Endometrium (tissue), 2 donors: ENCODE data around the gene FYN.

Experiments
- FAIRE-seq: peaks from 2 replicates; lab custom pipeline; 2012; peaks lifted over from hg19 to GRCh38; lab: Jason Lieb, UNC
- donor health status: control.
- donor health status: control.

Gene FYN

DNA sequence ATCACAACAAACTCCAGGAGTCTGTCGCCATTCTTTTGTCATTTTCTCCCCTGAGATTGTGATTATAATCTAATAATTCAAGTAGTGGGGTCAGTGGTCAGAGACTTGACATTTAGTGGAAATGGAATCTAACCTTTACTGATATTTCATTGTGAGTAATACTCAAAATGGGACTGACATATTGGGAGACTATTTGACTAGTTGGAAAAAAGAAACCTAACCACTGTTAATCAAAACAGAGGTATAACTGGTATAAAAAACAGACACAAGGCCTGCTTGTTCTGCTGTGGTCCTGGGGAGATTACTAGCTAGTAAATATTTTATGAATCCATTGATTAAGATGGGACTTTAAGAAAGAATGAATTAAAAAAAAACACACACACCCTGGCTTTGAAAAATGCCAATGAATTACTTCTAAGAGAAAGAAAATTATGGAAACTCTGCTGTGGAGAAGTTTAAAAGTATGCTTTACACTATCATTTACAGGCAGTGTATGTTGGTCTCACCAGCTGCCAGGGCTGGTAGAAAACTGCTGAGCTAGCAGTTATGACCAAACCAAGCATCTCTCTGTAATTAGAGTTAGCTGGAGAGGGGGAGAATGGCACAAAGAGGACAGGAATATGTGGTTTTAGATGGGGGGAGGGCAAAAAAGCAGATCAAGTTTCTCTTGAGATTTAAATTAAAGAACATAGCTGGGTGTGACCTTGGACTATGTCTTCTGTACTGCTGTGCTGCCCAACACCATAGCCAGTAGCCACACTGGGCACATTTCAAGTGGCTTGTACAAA lies 103.7 kb downstream of the FYN start:
- no peak for FAIRE-seq

- FAIRE-seq, result no peak
Observed at GRCh38 chr6:111768431-111768770, 104.9 kb downstream of the FYN start.

DNA sequence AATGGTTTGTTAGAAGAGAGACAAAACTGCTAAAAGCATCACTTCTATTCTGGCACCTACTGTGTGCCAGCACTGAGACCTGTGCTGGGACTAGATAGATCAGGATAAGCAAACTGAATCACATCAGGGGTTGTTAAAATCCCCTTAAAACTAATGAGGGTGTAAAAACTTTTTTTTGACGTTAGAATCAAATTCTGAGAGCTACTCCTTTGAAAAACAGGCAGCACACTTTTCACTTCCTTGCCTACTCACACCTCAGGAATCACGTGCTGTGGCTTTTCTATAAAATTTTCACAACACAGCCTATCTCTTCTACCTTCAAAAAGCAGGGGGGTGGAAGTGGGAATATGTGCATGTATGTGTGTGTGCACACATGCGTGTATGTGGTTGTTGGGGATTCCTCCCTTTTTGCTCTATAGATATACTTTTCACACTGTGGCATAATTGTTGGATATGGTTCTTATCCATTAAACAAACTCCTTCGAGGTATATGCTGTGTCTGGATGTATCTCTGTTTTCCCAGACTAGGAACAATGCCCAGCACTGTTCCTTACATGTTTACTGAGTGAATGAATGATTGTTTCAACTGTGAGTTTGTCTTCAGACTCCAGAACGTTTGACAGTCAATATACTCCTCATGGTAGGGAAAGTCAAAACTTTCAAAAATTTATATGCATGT lies 105.4 kb downstream of the FYN start:
- no peak for FAIRE-seq

DNA sequence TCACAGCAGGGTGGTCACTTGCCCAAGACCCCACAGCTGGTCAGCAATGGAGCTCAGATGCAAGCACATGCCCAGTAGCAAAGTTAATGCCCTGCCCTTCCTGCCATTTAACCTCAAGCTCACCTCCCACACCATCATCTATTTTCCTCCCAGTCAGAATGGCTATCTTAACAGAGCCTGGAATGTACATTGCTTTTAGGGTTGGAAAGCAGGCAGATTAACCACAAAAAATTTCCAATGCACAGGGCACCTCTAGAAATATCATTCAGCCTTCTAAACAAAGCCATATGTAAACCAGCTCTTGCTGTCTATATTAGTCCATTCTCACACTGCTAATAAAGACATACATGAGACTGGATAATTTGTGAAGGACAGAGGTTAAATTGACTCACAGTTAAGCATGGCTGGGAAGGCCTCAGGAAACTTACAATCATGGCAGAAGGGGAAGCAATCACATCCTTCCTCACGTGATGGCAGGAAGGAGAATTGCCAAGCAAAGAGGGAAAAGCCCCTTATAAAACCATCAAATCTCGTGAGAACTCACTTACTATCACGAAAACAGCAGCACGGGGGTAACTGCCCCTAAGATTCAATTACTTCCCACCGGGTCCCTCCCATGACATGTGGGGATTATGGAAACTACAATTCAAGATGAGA lies 106.9 kb downstream of the FYN start:
- no peak for FAIRE-seq

DNA sequence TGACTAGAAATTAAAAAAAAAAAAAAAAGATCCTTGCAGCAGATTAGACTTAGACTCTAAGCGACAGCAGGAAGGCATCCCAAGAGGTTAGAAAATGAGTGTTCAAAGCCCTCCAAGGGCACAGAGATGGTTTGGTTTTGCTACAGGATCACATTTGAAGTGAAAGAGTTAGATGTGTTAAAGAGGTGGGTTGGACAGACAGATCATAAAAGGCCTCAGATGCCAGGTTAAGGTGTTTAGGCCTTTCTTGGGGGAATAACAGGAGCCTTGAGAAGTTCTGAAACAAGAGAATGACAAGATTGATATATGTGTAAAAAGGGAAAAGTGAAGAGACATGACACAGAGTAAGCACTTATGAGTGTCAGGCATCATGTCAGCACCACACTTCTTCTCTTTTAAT lies 107.5 kb downstream of the FYN start:
- FAIRE-seq, result no peak

- FAIRE-seq, result peak; percentile 77
Observed at GRCh38 chr6:111764238-111765175, 108.7 kb downstream of the FYN start.

DNA sequence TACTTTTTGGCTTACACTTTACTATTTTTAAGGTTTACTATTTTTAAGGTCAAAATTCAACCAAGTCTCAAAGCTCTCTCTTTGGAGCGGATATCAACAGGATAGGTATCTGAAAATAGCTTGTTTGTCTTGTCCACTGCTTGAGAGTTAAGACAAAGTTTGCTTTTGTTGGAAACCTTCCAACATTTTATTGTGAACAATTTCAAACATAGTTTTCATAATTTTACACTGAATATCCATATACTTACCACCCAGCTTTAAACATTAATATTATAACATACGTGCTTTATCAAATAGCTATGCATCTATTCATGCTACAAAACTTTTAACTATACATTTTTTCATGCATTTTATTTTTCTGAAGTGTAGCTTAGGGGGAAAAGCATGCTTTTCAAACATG lies 109.9 kb downstream of the FYN start:
- FAIRE-seq, result no peak

- FAIRE-seq, result no peak
Observed at GRCh38 chr6:111761783-111762312, 111.4 kb downstream of the FYN start.

DNA sequence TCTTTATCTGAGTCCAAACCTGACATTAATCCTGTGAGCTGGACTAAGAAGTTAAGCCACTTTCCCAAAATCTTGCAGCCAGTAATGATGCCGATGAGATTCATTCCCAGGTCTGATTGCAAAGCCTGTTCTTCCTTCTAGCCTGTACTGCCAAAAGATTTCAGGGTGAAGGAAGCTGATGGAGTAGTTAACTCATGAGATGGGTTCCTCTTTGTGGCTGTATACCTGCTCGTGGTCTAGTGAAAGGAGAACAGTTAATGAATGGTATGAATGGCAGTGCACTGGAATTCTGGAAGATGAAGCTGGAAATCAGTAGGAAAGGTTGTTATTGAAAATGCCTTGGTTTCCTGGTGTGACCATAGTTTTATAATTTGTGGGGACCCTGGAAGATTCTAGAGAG lies 112.0 kb downstream of the FYN start:
- FAIRE-seq, result no peak

- FAIRE-seq, result no peak
Observed at GRCh38 chr6:111759836-111760785, 113.1 kb downstream of the FYN start.

- peak; percentile 46 for FAIRE-seq
Observed at GRCh38 chr6:111759331-111759835, 113.9 kb downstream of the FYN start.

- FAIRE-seq, result no peak
Observed at GRCh38 chr6:111758608-111759329, 114.5 kb downstream of the FYN start.

- no peak for FAIRE-seq
Observed at GRCh38 chr6:111757342-111757741, 115.9 kb downstream of the FYN start.

DNA sequence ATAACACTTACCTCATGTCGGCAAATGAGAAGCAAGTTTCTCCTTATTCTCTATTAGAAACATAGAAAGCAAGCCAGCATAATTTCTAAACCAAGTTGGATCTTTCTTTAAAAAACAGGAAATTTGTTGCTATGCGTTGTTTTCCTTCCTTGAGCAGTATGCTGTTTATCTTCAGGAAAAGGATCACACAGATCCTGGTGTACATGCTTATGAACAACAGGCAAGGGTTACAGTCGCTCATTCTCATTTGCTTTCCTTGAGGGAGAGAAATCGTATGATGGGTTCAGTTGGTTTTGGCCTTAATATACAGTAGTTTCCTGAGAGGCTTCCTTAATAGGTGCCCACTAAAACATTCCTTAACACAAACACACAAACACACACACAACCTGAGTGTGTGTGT lies 118.8 kb downstream of the FYN start:
- FAIRE-seq, result no peak

- FAIRE-seq, result no peak
Observed at GRCh38 chr6:111753573-111753972, 119.7 kb downstream of the FYN start.

DNA sequence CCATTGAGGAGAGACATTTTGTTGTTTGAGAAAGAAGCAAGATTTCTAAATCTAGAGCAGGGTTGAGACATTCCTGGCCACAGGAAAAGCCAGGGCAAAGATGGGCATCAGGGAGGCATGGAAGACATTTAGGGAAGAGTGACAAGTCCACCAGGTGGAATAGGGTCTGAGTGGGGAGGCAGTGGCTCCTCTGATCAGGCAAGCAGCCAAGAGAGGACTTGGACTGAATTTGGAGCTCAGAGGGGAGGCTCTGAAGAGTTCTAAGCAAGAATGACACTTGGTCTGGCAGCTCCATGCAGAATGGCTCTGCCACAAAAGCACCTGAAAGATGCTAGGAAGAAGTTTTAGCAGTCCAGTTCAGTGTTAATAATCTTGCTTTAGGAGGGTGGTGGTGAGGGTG lies 120.8 kb downstream of the FYN start:
- FAIRE-seq, result no peak

- no peak for FAIRE-seq
Observed at GRCh38 chr6:111750753-111751673, 122.2 kb downstream of the FYN start.

DNA sequence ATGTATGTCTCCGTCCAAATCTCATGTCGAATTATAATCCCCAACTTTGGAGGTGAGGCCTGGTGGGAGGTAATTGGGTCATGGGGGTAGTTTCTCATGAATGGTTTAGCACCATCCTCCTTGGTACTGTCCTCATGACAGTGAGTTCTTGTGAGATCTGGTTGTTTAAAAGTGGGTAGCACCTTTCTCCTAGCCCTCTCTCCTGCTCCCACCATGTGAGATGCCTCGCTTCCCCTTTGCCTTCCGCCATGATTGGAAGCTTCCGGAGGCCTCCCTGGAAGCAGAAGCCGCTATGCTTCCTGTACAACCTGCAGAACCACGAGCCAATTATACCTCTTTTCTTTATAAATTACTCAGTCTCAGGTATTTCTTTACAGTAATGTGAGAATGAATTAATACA lies 123.1 kb downstream of the FYN start:
- FAIRE-seq, result no peak

- no peak for FAIRE-seq
Observed at GRCh38 chr6:111748231-111748647, 125.0 kb downstream of the FYN start.
